HCT116 (cell line): ENCODE data around the gene SLK. TPM values are rescaled to one million over a fixed set of nuclear protein-coding genes. Genes with fewer than 3 reads are reported as not detected.

Experiments used
- ATAC-seq: fragments of 200-7000 bp; cut with Tn5 transposase; 2 replicates; pipeline ENCODE4 v1.9.1; 2020; ENCODE audit warnings: mild to moderate bottlenecking, moderate library complexity
- BruUV-seq: library from RNA; stranded (reverse); fragments of 400-500 nt; replicated peaks from 2 replicates; lab custom pipeline; 2021; lab: Mats Ljungman, UMichigan
- CTCF ChIA-PET: fragments of 300-600 bp; sonication (Branson Sonifier 250); formaldehyde crosslinking; loops from one replicate; lab custom pipeline; 2021; ENCODE audit warnings: antibody characterized with exemption; lab: Charles Lee
- POLR2A ChIA-PET: fragments of 300-600, 350-600 bp; sonication (Branson Sonifier 250); formaldehyde crosslinking; loops from one replicate; lab custom pipeline; 2021; ENCODE audit warnings: antibody characterized with exemption; lab: Charles Lee
- RAD21 ChIA-PET, 2 experiments: fragments of 300-600 bp; sonication (Branson Sonifier 250); formaldehyde crosslinking; loops; one replicate each; lab custom pipeline; 2023; ENCODE audit warnings: low total read pairs in 2 of 2; ENCODE audit not compliant: uncharacterized antibody in 2 of 2, unreplicated experiment in 2 of 2, low non-redundant PET in 1 of 2; lab: Charles Lee
- DNase-seq: peaks from one replicate; pipeline ENCODE4 v3.0.0-alpha.2; 2010; ENCODE audit warnings: low read depth, low spot score
- H2AFZ ChIP-seq: fragments of 200-600 bp; shearing (Covaris generic), sonication (generic); 2 replicates; pipeline ENCODE4 v1.6.1; 2017; ENCODE audit warnings: low read depth, mixed run types, mixed read lengths, antibody characterized with exemption, low read length; ENCODE audit not compliant: poor library complexity, severe bottlenecking
- H3K27ac ChIP-seq: 2 replicates; pipeline ENCODE4 v1.5.1; 2012; ENCODE audit warnings: low read depth, low read length
- H3K27me3 ChIP-seq: fragments of 200-600 bp; sonication (generic); 2 replicates; pipeline ENCODE4 v1.6.1; 2016; ENCODE audit warnings: mixed run types, low read length, mixed read lengths; ENCODE audit not compliant: insufficient read depth
- H3K36me3 ChIP-seq, 2 experiments: fragments of 200-500 bp in 1 of 2; fragments of 200-600 bp in 1 of 2; sonication (Bioruptor generic) in 1 of 2; sonication (generic) in 1 of 2; 2 replicates each; pipeline versions ENCODE4 v1.5.1 to v1.6.1; 2014 to 2016; ENCODE audit warnings: low read length in 2 of 2, inconsistent platforms in 1 of 2, mixed read lengths in 1 of 2, mixed run types in 1 of 2; ENCODE audit not compliant: insufficient read depth in 2 of 2, control insufficient read depth in 1 of 2
- H3K4me1 ChIP-seq, 2 experiments: fragments of 200-600 bp in 1 of 2; sonication (generic) in 1 of 2; 2 replicates each; pipeline versions ENCODE4 v1.5.1 to v1.6.1; 2012 to 2017; ENCODE audit warnings: low read length in 2 of 2, inconsistent platforms in 1 of 2, mild to moderate bottlenecking in 1 of 2, mixed read lengths in 1 of 2, mixed run types in 1 of 2, moderate library complexity in 1 of 2; ENCODE audit not compliant: insufficient read depth in 2 of 2, control insufficient read depth in 1 of 2
- H3K4me2 ChIP-seq: fragments of 200-600 bp; sonication (generic); 2 replicates; pipeline ENCODE4 v1.6.1; 2017; ENCODE audit warnings: mixed run types, low read length, mixed read lengths
- H3K4me3 ChIP-seq, 2 experiments: fragments of 200-600 bp in 1 of 2; sonication (generic) in 1 of 2; replicated peaks in 1 of 2; 2 replicates each; pipeline ENCODE4 v1.5.1; 2011 to 2016; ENCODE audit warnings: low read length in 2 of 2, control low read depth in 1 of 2, low read depth in 1 of 2, mild to moderate bottlenecking in 1 of 2, mixed read lengths in 1 of 2, mixed run types in 1 of 2
- H3K79me2 ChIP-seq: fragments of 200-600 bp; sonication (generic); 2 replicates; pipeline ENCODE4 v1.6.1; 2017; ENCODE audit warnings: mild to moderate bottlenecking, mixed run types, low read length, moderate library complexity, mixed read lengths; ENCODE audit not compliant: insufficient read depth
- H3K9ac ChIP-seq: fragments of 200-600 bp; sonication (generic); 2 replicates; pipeline ENCODE4 v1.6.1; 2016; ENCODE audit warnings: low read length, mixed read lengths
- H3K9me2 ChIP-seq: fragments of 200-600 bp; sonication (generic), shearing (Covaris generic); 2 replicates; pipeline ENCODE4 v1.6.1; 2017; ENCODE audit warnings: mixed run types, mild to moderate bottlenecking, moderate library complexity; ENCODE audit not compliant: insufficient read depth
- H3K9me3 ChIP-seq, 2 experiments: fragments of 200-500 bp in 1 of 2; fragments of 200-600 bp in 1 of 2; sonication (Bioruptor generic) in 1 of 2; sonication (generic) in 1 of 2; 2 replicates each; pipeline ENCODE4 v1.6.1; 2014 to 2017; ENCODE audit warnings: low read length in 2 of 2, mixed read lengths in 2 of 2, inconsistent platforms in 1 of 2, low read depth in 1 of 2, mild to moderate bottlenecking in 1 of 2, mixed run types in 1 of 2, moderate library complexity in 1 of 2; ENCODE audit not compliant: control insufficient read depth in 1 of 2, insufficient read depth in 1 of 2
- H4K20me1 ChIP-seq: fragments of 200-600 bp; sonication (generic), shearing (Covaris generic); 2 replicates; pipeline ENCODE4 v1.6.1; 2017; ENCODE audit warnings: mixed run types, mild to moderate bottlenecking, moderate library complexity; ENCODE audit not compliant: insufficient read depth
- CEBPB ChIP-seq: IDR thresholded peaks from 2 replicates; pipeline ENCODE4 v1.6.1; 2012; ENCODE audit warnings: low read depth
- ELF1 ChIP-seq: IDR thresholded peaks from 2 replicates; pipeline ENCODE4 v1.6.1; 2012; ENCODE audit warnings: low read depth, borderline replicate concordance
- EZH2 ChIP-seq: fragments of 200-600 bp; sonication (generic); IDR thresholded peaks from 2 replicates; pipeline ENCODE4 v1.6.1; 2017; ENCODE audit warnings: antibody characterized with exemption, mixed run types
- JUND ChIP-seq: IDR thresholded peaks from 2 replicates; pipeline ENCODE4 v1.6.1; 2012
- MAX ChIP-seq: IDR thresholded peaks from 2 replicates; pipeline ENCODE4 v1.6.1; 2012
- POLR2A ChIP-seq: IDR thresholded peaks from 2 replicates; pipeline ENCODE4 v1.7.0; 2011; ENCODE audit warnings: borderline replicate concordance; ENCODE audit not compliant: insufficient read depth, insufficient read length; ENCODE audit errors: extremely low read depth
- POLR2AphosphoS5 ChIP-seq: IDR thresholded peaks from 2 replicates; pipeline ENCODE4 v1.6.1; 2011; ENCODE audit warnings: mild to moderate bottlenecking, low read depth, low read length, moderate library complexity
- RAD21 ChIP-seq: IDR thresholded peaks from 2 replicates; pipeline ENCODE4 v1.6.1; 2012; ENCODE audit warnings: low read depth, mild to moderate bottlenecking
- REST ChIP-seq: IDR thresholded peaks from 2 replicates; pipeline ENCODE4 v1.6.1; 2012; ENCODE audit warnings: low read depth
- SIN3A ChIP-seq: IDR thresholded peaks from 2 replicates; pipeline ENCODE4 v1.6.1; 2012; ENCODE audit warnings: low read depth
- SP1 ChIP-seq: IDR thresholded peaks from 2 replicates; pipeline ENCODE4 v1.6.1; 2012; ENCODE audit warnings: low read depth
- SRF ChIP-seq: IDR thresholded peaks from 2 replicates; pipeline ENCODE4 v1.6.1; 2012; ENCODE audit warnings: low read depth
- TCF7L2 ChIP-seq: IDR thresholded peaks from 2 replicates; pipeline ENCODE4 v1.7.0; 2011; ENCODE audit warnings: borderline replicate concordance, inconsistent platforms; ENCODE audit not compliant: insufficient read depth, insufficient read length; ENCODE audit errors: extremely low read depth
- YY1 ChIP-seq: IDR thresholded peaks from 2 replicates; pipeline ENCODE4 v1.6.1; 2011; ENCODE audit warnings: low read length, low read depth, moderate library complexity, mild to moderate bottlenecking; ENCODE audit not compliant: insufficient replicate concordance; ENCODE audit errors: extremely low read depth
- ZNF274 ChIP-seq: fragments of 200-500 bp; sonication (Bioruptor generic); IDR thresholded peaks from 2 replicates; pipeline ENCODE4 v1.6.1; 2014; ENCODE audit warnings: mild to moderate bottlenecking, low read depth, low read length, inconsistent platforms
- intact Hi-C: fragments of 100-400 bp; cut with micrococcal nuclease; formaldehyde crosslinking; loops from 2 replicates; pipeline ENCODE4 v1.10.0; 2022
- total RNA-seq: library from RNA; stranded (reverse); gene quantifications from one replicate; pipeline ENCODE4 v1.2.1, GENCODE V29; 2021; ENCODE audit not compliant: unreplicated experiment
- TF ChIP-seq, protein P1 (sequence below): IDR thresholded peaks from 2 replicates; pipeline ENCODE4 v1.6.1; 2011; ENCODE audit warnings: mild to moderate bottlenecking, low read length, moderate library complexity; ENCODE audit not compliant: insufficient replicate concordance; ENCODE audit errors: extremely low read depth

Gene SLK
- total RNA-seq, 1 experiment from 2014 or later: 44.2 TPM

GRCh38 chr10:104059364-104059763 lies 92.4 kb downstream of the SLK start:
- ATAC-seq: no peak
- ChIA-PET RAD21 (no interaction called here), CTCF (interaction anchor here (1.4 to 2.9 kb wide), 2 partner anchors 62 to 215 kb away, joined by 4 to 11 read pairs; partner anchors contain the start of gene SFR1), POLR2A (interaction anchor here (1.1 to 1.3 kb wide), 2 partner anchors 10 to 62 kb away, joined by 3 to 4 read pairs; partner anchors contain the start of gene SFR1)
- Histone ChIP-seq H3K4me3 (no peak overlapping the region), H3K27me3 (no peaks in the 10 kb centered on the region), H3K27ac (no peak overlapping the region), H3K79me2 (no peaks in the 10 kb centered on the region), H3K9ac (no peak overlapping the region), H3K9me2 (no peaks in the 10 kb centered on the region), H4K20me1 (no peaks in the 10 kb centered on the region), H2AFZ (no peak overlapping the region), H3K4me2 (no peak overlapping the region), H3K9me3 (no peaks in the 10 kb centered on the region), H3K4me1 (peaks cover 0 to 10% of the 10 kb centered on the region in 2 experiments; a peak in 1 of 4 replicates), H3K36me3 (no peaks in the 10 kb centered on the region)
- intact Hi-C loops: no loop called here
- TF ChIP-seq ELF1 (no peak), SRF (no peak), CEBPB (no peak), ZNF274 (no peak), JUND (no peak), RAD21 (no peak), YY1 (no peak), SIN3A (no peak), TCF7L2 (no peak), REST (no peak), POLR2A (no peak), EZH2 (no peak), MAX (no peak), SP1 (no peak), POLR2AphosphoS5 (no peak)
- TF ChIP-seq, protein P1, sequence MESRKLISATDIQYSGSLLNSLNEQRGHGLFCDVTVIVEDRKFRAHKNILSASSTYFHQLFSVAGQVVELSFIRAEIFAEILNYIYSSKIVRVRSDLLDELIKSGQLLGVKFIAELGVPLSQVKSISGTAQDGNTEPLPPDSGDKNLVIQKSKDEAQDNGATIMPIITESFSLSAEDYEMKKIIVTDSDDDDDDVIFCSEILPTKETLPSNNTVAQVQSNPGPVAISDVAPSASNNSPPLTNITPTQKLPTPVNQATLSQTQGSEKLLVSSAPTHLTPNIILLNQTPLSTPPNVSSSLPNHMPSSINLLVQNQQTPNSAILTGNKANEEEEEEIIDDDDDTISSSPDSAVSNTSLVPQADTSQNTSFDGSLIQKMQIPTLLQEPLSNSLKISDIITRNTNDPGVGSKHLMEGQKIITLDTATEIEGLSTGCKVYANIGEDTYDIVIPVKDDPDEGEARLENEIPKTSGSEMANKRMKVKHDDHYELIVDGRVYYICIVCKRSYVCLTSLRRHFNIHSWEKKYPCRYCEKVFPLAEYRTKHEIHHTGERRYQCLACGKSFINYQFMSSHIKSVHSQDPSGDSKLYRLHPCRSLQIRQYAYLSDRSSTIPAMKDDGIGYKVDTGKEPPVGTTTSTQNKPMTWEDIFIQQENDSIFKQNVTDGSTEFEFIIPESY: no peak
- BruUV-seq: no TSS peak
- DNase-seq: no peak
